ENCODE measurements around the gene TFCP2. TPM values are rescaled to one million over a fixed set of nuclear protein-coding genes. Genes with fewer than 3 reads are reported as not detected.

The TFCP2 gene
- total and polyA plus RNA-seq, 2 of the 13 experiments (the other 11 are each of a cell fraction or from before 2014, with no cell fraction given): 7.6 to 10.0 TPM

GRCh38 chr12:51122844-51123243 lies 50.1 kb downstream of the TFCP2 start:
- TF ChIP-seq ZNF816 (CRISPR knock-in tag; IDR thresholded peaks at IDR 0.05; ENCODE audit: borderline replicate concordance): no peak
- TF ChIP-seq PBX3 (CRISPR knock-in tag; IDR thresholded peaks at IDR 0.05; ENCODE audit: borderline replicate concordance): no peak
- TF ChIP-seq, protein P1, sequence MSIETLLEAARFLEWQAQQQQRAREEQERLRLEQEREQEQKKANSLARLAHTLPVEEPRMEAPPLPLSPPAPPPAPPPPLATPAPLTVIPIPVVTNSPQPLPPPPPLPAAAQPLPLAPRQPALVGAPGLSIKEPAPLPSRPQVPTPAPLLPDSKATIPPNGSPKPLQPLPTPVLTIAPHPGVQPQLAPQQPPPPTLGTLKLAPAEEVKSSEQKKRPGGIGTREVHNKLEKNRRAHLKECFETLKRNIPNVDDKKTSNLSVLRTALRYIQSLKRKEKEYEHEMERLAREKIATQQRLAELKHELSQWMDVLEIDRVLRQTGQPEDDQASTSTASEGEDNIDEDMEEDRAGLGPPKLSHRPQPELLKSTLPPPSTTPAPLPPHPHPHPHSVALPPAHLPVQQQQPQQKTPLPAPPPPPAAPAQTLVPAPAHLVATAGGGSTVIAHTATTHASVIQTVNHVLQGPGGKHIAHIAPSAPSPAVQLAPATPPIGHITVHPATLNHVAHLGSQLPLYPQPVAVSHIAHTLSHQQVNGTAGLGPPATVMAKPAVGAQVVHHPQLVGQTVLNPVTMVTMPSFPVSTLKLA (IDR thresholded peaks at IDR 0.05): no peak
- no peak for TF ChIP-seq SP1 (IDR thresholded peaks at IDR 0.05)
- no peak for TF ChIP-seq SP1 (CRISPR knock-in tag; IDR thresholded peaks at IDR 0.05)
- no peak for TF ChIP-seq CTCF (CRISPR knock-in tag; IDR thresholded peaks at IDR 0.05)
- TF ChIP-seq ZNF564 (CRISPR knock-in tag; IDR thresholded peaks at IDR 0.05): no peak
- no peak for TF ChIP-seq SNAI1 (CRISPR knock-in tag; IDR thresholded peaks at IDR 0.05; ENCODE audit: borderline replicate concordance)
- TF ChIP-seq ZNF660 (CRISPR knock-in tag; IDR thresholded peaks at IDR 0.05; ENCODE audit: borderline replicate concordance, low read depth): no peak
- no peak for TF ChIP-seq ZNF367 (CRISPR knock-in tag; IDR thresholded peaks at IDR 0.05; ENCODE audit: borderline replicate concordance)
- TF ChIP-seq TSC22D2 (CRISPR knock-in tag; IDR thresholded peaks at IDR 0.05; ENCODE audit: borderline replicate concordance): no peak
- TF ChIP-seq NKX3-1 (CRISPR knock-in tag; IDR thresholded peaks at IDR 0.05): no peak
- TF ChIP-seq ZNF550 (CRISPR knock-in tag; IDR thresholded peaks at IDR 0.05; ENCODE audit: borderline replicate concordance): no peak
- H3K4me1 ChIP-seq (ENCODE audit: insufficient read depth, low read length): peaks cover 18% of the 10 kb centered on the region
- ChIA-PET CTCF (ENCODE audit: low intra/inter-chr PET ratio, low total read pairs) (no interaction called here), POLR2A (no interaction called here)
- no peak overlapping the region for H3K4me3 ChIP-seq (replicated peaks in 1 of 3; ENCODE audit: insufficient read depth in 1 of 3, low read depth in 2 of 3, low read length in 3 of 3)
- no TSS peak for BruUV-seq (replicated peaks)
- DNase-seq (ENCODE audit: low spot score) (peak; percentile 7), FAIRE-seq (no peak), ATAC-seq (no peak)
- no peak overlapping the region for H2AFZ ChIP-seq (ENCODE audit: low read length)
- H4K20me1 ChIP-seq (ENCODE audit: insufficient read depth, low read length): no peaks in the 10 kb centered on the region
- H3K27me3 ChIP-seq (ENCODE audit: control insufficient read depth in 1 of 2, insufficient read depth in 2 of 2, low read length in 2 of 2): no peaks in the 10 kb centered on the region
- no peak overlapping the region for H3K27ac ChIP-seq (ENCODE audit: extremely low read length, insufficient read depth, low read length)
- peaks cover 1 to 11% of the 10 kb centered on the region in 2 experiments; a peak in 3 of 5 replicates for H3K36me3 ChIP-seq (replicated peaks in 1 of 2; ENCODE audit: control insufficient read depth in 1 of 2, insufficient read depth in 2 of 2, low read length in 2 of 2)
- no peak overlapping the region for H3K4me2 ChIP-seq (ENCODE audit: low read depth, low read length)
- H3K9ac ChIP-seq (ENCODE audit: insufficient read depth, low read depth, low read length): no peak overlapping the region
- H3K9me3 ChIP-seq (ENCODE audit: low read length): no peaks in the 10 kb centered on the region
- H3K79me2 ChIP-seq (ENCODE audit: insufficient read depth, low read length): no peaks in the 10 kb centered on the region
- in situ Hi-C loops (cut with HindIII; ENCODE audit: extremely low pct_ligation_motif_present, low pct_unique_long_range_greater_than_20kb): no loop called here
- intact Hi-C loops (cut with micrococcal nuclease; ENCODE audit: unreplicated experiment): no loop called here

Measured in HepG2 (cell line).